Cardiac muscle cell (in vitro differentiated cells and primary cell): ENCODE results near the gene SETD4. TPM values are rescaled to one million over a fixed set of nuclear protein-coding genes. Genes with fewer than 3 reads are reported as not detected.

Experiments used
- DNase-seq, 2 donors: peaks; one replicate each; pipeline versions ENCODE4 v3.0.0 to v3.0.0-alpha.2; 2010 to 2017; ENCODE audit warnings: low read depth in 1 of 2, low spot score in 1 of 2
- H3K27ac ChIP-seq: fragments of 200-600 bp; sonication (generic); 2 replicates; pipeline ENCODE4 v1.5.1; 2016
- H3K27me3 ChIP-seq: fragments of 200-600 bp; sonication (generic); 2 replicates; pipeline ENCODE4 v1.6.0; 2016; ENCODE audit warnings: control low read depth
- H3K36me3 ChIP-seq: fragments of 200-600 bp; sonication (generic); 2 replicates; pipeline ENCODE4 v1.5.1; 2016; ENCODE audit warnings: control low read depth
- H3K4me1 ChIP-seq: fragments of 200-600 bp; sonication (generic); 2 replicates; pipeline ENCODE4 v1.8.1; 2017; ENCODE audit warnings: low read depth, mild to moderate bottlenecking, mixed run types
- H3K4me3 ChIP-seq: fragments of 200-600 bp; sonication (generic); 2 replicates; pipeline ENCODE4 v1.5.1; 2016; ENCODE audit warnings: mild to moderate bottlenecking
- H3K9me3 ChIP-seq: fragments of 200-600 bp; sonication (generic); 2 replicates; pipeline ENCODE4 v1.5.1; 2017; ENCODE audit warnings: low read depth, mild to moderate bottlenecking, control low read depth
- polyA plus RNA-seq: library from polyadenylated mRNA; unstranded; fragments of >200 nt; fragmentation: Nextera tagmentation; extraction: Ambion mirVana; gene quantifications from 2 replicates; pipeline ENCODE4 v1.2.1, GENCODE V29; 2016
- total RNA-seq: library from RNA; depleted of rRNA; stranded (reverse); fragments of >200 nt; gene quantifications from 2 replicates; pipeline ENCODE4 v1.2.3, GENCODE V29; 2016
- TF ChIP-seq, protein P1 (sequence below): IDR thresholded peaks from 2 replicates; pipeline ENCODE4 v1.5.1; 2012; ENCODE audit warnings: low read depth, mild to moderate bottlenecking, low read length

SETD4 gene
- total and polyA plus RNA-seq, 2 experiments from 2014 or later = 16.2 to 28.5 TPM

- no peak overlapping the region for H3K4me3 ChIP-seq
- TF ChIP-seq, protein P1, sequence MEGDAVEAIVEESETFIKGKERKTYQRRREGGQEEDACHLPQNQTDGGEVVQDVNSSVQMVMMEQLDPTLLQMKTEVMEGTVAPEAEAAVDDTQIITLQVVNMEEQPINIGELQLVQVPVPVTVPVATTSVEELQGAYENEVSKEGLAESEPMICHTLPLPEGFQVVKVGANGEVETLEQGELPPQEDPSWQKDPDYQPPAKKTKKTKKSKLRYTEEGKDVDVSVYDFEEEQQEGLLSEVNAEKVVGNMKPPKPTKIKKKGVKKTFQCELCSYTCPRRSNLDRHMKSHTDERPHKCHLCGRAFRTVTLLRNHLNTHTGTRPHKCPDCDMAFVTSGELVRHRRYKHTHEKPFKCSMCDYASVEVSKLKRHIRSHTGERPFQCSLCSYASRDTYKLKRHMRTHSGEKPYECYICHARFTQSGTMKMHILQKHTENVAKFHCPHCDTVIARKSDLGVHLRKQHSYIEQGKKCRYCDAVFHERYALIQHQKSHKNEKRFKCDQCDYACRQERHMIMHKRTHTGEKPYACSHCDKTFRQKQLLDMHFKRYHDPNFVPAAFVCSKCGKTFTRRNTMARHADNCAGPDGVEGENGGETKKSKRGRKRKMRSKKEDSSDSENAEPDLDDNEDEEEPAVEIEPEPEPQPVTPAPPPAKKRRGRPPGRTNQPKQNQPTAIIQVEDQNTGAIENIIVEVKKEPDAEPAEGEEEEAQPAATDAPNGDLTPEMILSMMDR = no peak
- H3K27ac ChIP-seq = no peak overlapping the region
- H3K36me3 ChIP-seq = peaks cover 6% of the 10 kb centered on the region
- H3K9me3 ChIP-seq = no peaks in the 10 kb centered on the region
- DNase-seq = no peak
- peaks cover 7% of the 10 kb centered on the region for H3K27me3 ChIP-seq
- H3K4me1 ChIP-seq = peaks cover 17% of the 10 kb centered on the region
Measured at GRCh38 chr21:36034211-36034913, 26.0 kb downstream of the SETD4 start.

- Histone ChIP-seq H3K4me3 (no peak overlapping the region), H3K9me3 (no peaks in the 10 kb centered on the region), H3K36me3 (peaks cover under 1% of the 10 kb centered on the region), H3K4me1 (peaks cover 17% of the 10 kb centered on the region), H3K27me3 (peaks cover 7% of the 10 kb centered on the region), H3K27ac (no peak overlapping the region)
- TF ChIP-seq, protein P1 = no peak
- no peak for DNase-seq
Measured at GRCh38 chr21:36032647-36033406, 27.5 kb downstream of the SETD4 start.

GRCh38 chr21:36030581-36031189, 29.6 kb downstream of the SETD4 start:
- Histone ChIP-seq H3K27me3 (peaks cover 7% of the 10 kb centered on the region), H3K4me3 (no peak overlapping the region), H3K36me3 (no peaks in the 10 kb centered on the region), H3K27ac (no peak overlapping the region), H3K4me1 (peaks cover 15% of the 10 kb centered on the region), H3K9me3 (no peaks in the 10 kb centered on the region)
- TF ChIP-seq, protein P1 = no peak
- peak in 1 of 2 donors; percentile 26 for DNase-seq

GRCh38 chr21:36029309-36029708, 31.0 kb downstream of the SETD4 start:
- Histone ChIP-seq H3K27me3 (peaks cover 11% of the 10 kb centered on the region), H3K36me3 (no peaks in the 10 kb centered on the region), H3K9me3 (no peaks in the 10 kb centered on the region), H3K4me3 (no peak overlapping the region), H3K4me1 (peaks cover 5% of the 10 kb centered on the region), H3K27ac (no peak overlapping the region)
- DNase-seq = no peak
- TF ChIP-seq, protein P1 = no peak

GRCh38 chr21:36028127-36029069, 31.9 kb downstream of the SETD4 start:
- peaks cover 5% of the 10 kb centered on the region for H3K4me1 ChIP-seq
- H3K36me3 ChIP-seq = no peaks in the 10 kb centered on the region
- DNase-seq = peak; percentile 74 to 85
- no peaks in the 10 kb centered on the region for H3K9me3 ChIP-seq
- peaks cover 10% of the 10 kb centered on the region for H3K27me3 ChIP-seq
- no peak overlapping the region for H3K27ac ChIP-seq
- no peak overlapping the region for H3K4me3 ChIP-seq
- TF ChIP-seq, protein P1 = peak; percentile 95
